H1 (cell line): ENCODE results near the gene LMX1B. TPM values are rescaled to one million over a fixed set of nuclear protein-coding genes. Genes with fewer than 3 reads are reported as not detected.

Experiments used
- CTCF ChIA-PET: fragments of 300-600 bp; sonication (Branson Sonifier 250); formaldehyde crosslinking; loops from one replicate; lab custom pipeline; 2021; ENCODE audit not compliant: partially characterized antibody; lab: Charles Lee
- POLR2A ChIA-PET: fragments of 300-600 bp; sonication (Branson Sonifier 250); formaldehyde crosslinking; loops from one replicate; lab custom pipeline; 2021; ENCODE audit warnings: inconsistent platforms; ENCODE audit not compliant: partially characterized antibody; lab: Charles Lee
- DNase-seq, 2 experiments: peaks; one replicate each; pipeline versions ENCODE4 v3.0.0 to v3.0.0-alpha.2; 2010 to 2022; ENCODE audit warnings: low spot score in 2 of 2, low read depth in 1 of 2, mixed read lengths in 1 of 2
- FAIRE-seq: peaks from 2 replicates; lab custom pipeline; 2011; peaks lifted over from hg19 to GRCh38; lab: Jason Lieb, UNC
- H2AFZ ChIP-seq: 2 replicates; pipeline ENCODE4 v1.8.1; 2012; ENCODE audit warnings: low read length, inconsistent platforms
- H2AK5ac ChIP-seq: 2 replicates; pipeline ENCODE4 v1.6.1; 2013; ENCODE audit warnings: low read depth, low read length
- H2BK120ac ChIP-seq: replicated peaks from 2 replicates; pipeline ENCODE3; 2013; ENCODE audit warnings: low read depth, low read length, inconsistent platforms
- H2BK12ac ChIP-seq: 2 replicates; pipeline ENCODE4 v1.6.1; 2013; ENCODE audit warnings: low read depth, low read length
- H2BK15ac ChIP-seq: 2 replicates; pipeline ENCODE4 v1.6.1; 2013; ENCODE audit warnings: low read length
- H2BK20ac ChIP-seq: 2 replicates; pipeline ENCODE4 v1.6.1; 2013; ENCODE audit warnings: low read length
- H2BK5ac ChIP-seq: 2 replicates; pipeline ENCODE4 v1.6.1; 2013; ENCODE audit warnings: low read depth, low read length
- H3K14ac ChIP-seq: 2 replicates; pipeline ENCODE4 v1.6.1; 2013; ENCODE audit warnings: inconsistent platforms; ENCODE audit not compliant: insufficient read length
- H3K18ac ChIP-seq: 2 replicates; pipeline ENCODE4 v1.6.1; 2013; ENCODE audit warnings: low read length; ENCODE audit errors: extremely low read depth
- H3K23ac ChIP-seq: 2 replicates; pipeline ENCODE4 v1.6.1; 2013; ENCODE audit warnings: inconsistent platforms; ENCODE audit not compliant: insufficient read length
- H3K23me2 ChIP-seq: 2 replicates; pipeline ENCODE4 v1.6.1; 2013; ENCODE audit warnings: low read depth, low read length
- H3K27ac ChIP-seq: 2 replicates; pipeline ENCODE4 v1.6.1; 2011; ENCODE audit warnings: low read depth, low read length, inconsistent platforms
- H3K27me3 ChIP-seq, 4 experiments: replicated peaks in 1 of 4; 1 replicate in 1 of 4; 2 replicates in 3 of 4; pipeline versions ENCODE4 v1.6.1 to v1.8.1; 2011 to 2013; ENCODE audit warnings: low read length in 3 of 4, mild to moderate bottlenecking in 3 of 4, inconsistent platforms in 2 of 4, mixed read lengths in 2 of 4, moderate library complexity in 1 of 4; ENCODE audit not compliant: control insufficient read depth in 3 of 4, insufficient read depth in 3 of 4; ENCODE audit errors: extremely low read depth in 1 of 4
- H3K36me3 ChIP-seq, 4 experiments: 2 replicates each; pipeline versions ENCODE4 v1.6.1 to v1.8.1; 2011 to 2013; ENCODE audit warnings: mild to moderate bottlenecking in 4 of 4, low read length in 3 of 4, moderate library complexity in 2 of 4, control low read depth in 1 of 4, inconsistent platforms in 1 of 4; ENCODE audit not compliant: insufficient read depth in 4 of 4, control insufficient read depth in 2 of 4
- H3K4ac ChIP-seq: replicated peaks from 2 replicates; pipeline ENCODE3; 2013; ENCODE audit warnings: low read length, low read depth, mixed read lengths, inconsistent platforms; ENCODE audit not compliant: insufficient read length
- H3K4me1 ChIP-seq, 4 experiments: replicated peaks in 1 of 4; 1 replicate in 1 of 4; 2 replicates in 3 of 4; pipeline versions ENCODE4 v1.6.1 to v1.8.1; 2011 to 2013; ENCODE audit warnings: low read length in 3 of 4, inconsistent platforms in 2 of 4, mixed read lengths in 1 of 4; ENCODE audit not compliant: insufficient read depth in 4 of 4, control insufficient read depth in 3 of 4
- H3K4me2 ChIP-seq, 2 experiments: 2 replicates each; pipeline versions ENCODE4 v1.6.1 to v1.8.1; 2011 to 2013; ENCODE audit warnings: low read depth in 2 of 2, low read length in 2 of 2, control low read depth in 1 of 2, inconsistent platforms in 1 of 2, mild to moderate bottlenecking in 1 of 2; ENCODE audit not compliant: insufficient read depth in 1 of 2
- H3K4me3 ChIP-seq, 4 experiments: fragments of 200-600, 300-600 bp in 1 of 4; sonication (generic), shearing (Covaris generic), sonication (Bioruptor Twin) in 1 of 4; 2 replicates each; pipeline versions ENCODE4 v1.5.1 to v1.8.1; 2011 to 2016; ENCODE audit warnings: low read length in 4 of 4, low read depth in 3 of 4, control low read depth in 2 of 4, inconsistent platforms in 2 of 4, mild to moderate bottlenecking in 2 of 4, mixed read lengths in 1 of 4, moderate library complexity in 1 of 4; ENCODE audit not compliant: insufficient read depth in 2 of 4; ENCODE audit errors: extremely low read depth in 1 of 4
- H3K56ac ChIP-seq: replicated peaks from 2 replicates; pipeline ENCODE3; 2013; ENCODE audit warnings: low read depth, mild to moderate bottlenecking, mixed read lengths, low read length, inconsistent platforms; ENCODE audit not compliant: insufficient read length
- H3K79me1 ChIP-seq: 2 replicates; pipeline ENCODE4 v1.6.1; 2013; ENCODE audit warnings: low read depth, low read length, control low read depth
- H3K79me2 ChIP-seq, 2 experiments: 2 replicates each; pipeline versions ENCODE4 v1.6.1 to v1.8.1; 2012 to 2013; ENCODE audit warnings: low read length in 2 of 2, mild to moderate bottlenecking in 2 of 2, inconsistent platforms in 1 of 2; ENCODE audit not compliant: insufficient read depth in 2 of 2, control insufficient read depth in 1 of 2
- H3K9ac ChIP-seq, 4 experiments: replicated peaks in 1 of 4; 1 replicate in 1 of 4; 2 replicates in 3 of 4; pipeline versions ENCODE4 v1.6.1 to v1.8.1; 2011 to 2013; ENCODE audit warnings: low read depth in 3 of 4, low read length in 3 of 4, control low read depth in 2 of 4, mild to moderate bottlenecking in 2 of 4, moderate library complexity in 2 of 4, inconsistent platforms in 1 of 4; ENCODE audit errors: extremely low read depth in 1 of 4
- H3K9me3 ChIP-seq, 2 experiments: 2 replicates each; pipeline versions ENCODE4 v1.6.1 to v1.8.1; 2012 to 2013; ENCODE audit warnings: mild to moderate bottlenecking in 2 of 2, moderate library complexity in 2 of 2, control low read depth in 1 of 2, inconsistent platforms in 1 of 2, low read depth in 1 of 2, low read length in 1 of 2, mixed read lengths in 1 of 2; ENCODE audit not compliant: insufficient read depth in 2 of 2
- H4K20me1 ChIP-seq, 2 experiments: replicated peaks in 1 of 2; 2 replicates each; pipeline versions ENCODE3 to v1.8.1; 2011 to 2013; ENCODE audit warnings: inconsistent platforms in 2 of 2, low read length in 2 of 2, mild to moderate bottlenecking in 1 of 2; ENCODE audit not compliant: insufficient read depth in 2 of 2, control insufficient read depth in 1 of 2
- H4K5ac ChIP-seq: 2 replicates; pipeline ENCODE4 v1.6.1; 2013; ENCODE audit warnings: low read length, low read depth, mixed read lengths, inconsistent platforms; ENCODE audit not compliant: insufficient read length
- H4K8ac ChIP-seq: 2 replicates; pipeline ENCODE4 v1.8.0; 2013; ENCODE audit warnings: mild to moderate bottlenecking, moderate library complexity, low read length, inconsistent platforms; ENCODE audit not compliant: insufficient read depth; ENCODE audit errors: extremely low read depth
- H4K91ac ChIP-seq: replicated peaks from 2 replicates; pipeline ENCODE3; 2013; ENCODE audit warnings: low read length, mixed read lengths, inconsistent platforms; ENCODE audit not compliant: insufficient read length
- BCL11A ChIP-seq, 2 experiments: IDR thresholded peaks; one replicate each; pipeline ENCODE4 v1.6.1; 2011; ENCODE audit warnings: low read depth in 2 of 2, low read length in 2 of 2, mild to moderate bottlenecking in 2 of 2
- CBX8 ChIP-seq: fragments of 300-800, 300-1000 bp; sonication (generic); IDR thresholded peaks from 2 replicates; pipeline ENCODE4 v1.7.1; 2016; ENCODE audit warnings: low read depth, low read length, borderline replicate concordance
- CHD2 ChIP-seq: IDR thresholded peaks from 2 replicates; pipeline ENCODE4 v1.6.1; 2012; ENCODE audit warnings: low read length, improper control_type of control experiment
- CTBP2 ChIP-seq: IDR thresholded peaks from 2 replicates; pipeline ENCODE4 v1.7.0; 2011; ENCODE audit warnings: borderline replicate concordance, mild to moderate bottlenecking, moderate library complexity, mixed read lengths, low read length; ENCODE audit not compliant: insufficient read depth, insufficient read length
- MAFK ChIP-seq: IDR thresholded peaks from 2 replicates; pipeline ENCODE4 v1.6.1; 2012; ENCODE audit warnings: low read depth, mild to moderate bottlenecking, improper control_type of control experiment, low read length
- MAX ChIP-seq: IDR thresholded peaks from 2 replicates; pipeline ENCODE4 v1.6.1; 2012; ENCODE audit warnings: inconsistent platforms
- SIN3A ChIP-seq, 2 experiments: IDR thresholded peaks in 1 of 2; conservative IDR thresholded peaks in 1 of 2; 2 replicates each; pipeline ENCODE4 v1.6.1; 2011 to 2012; ENCODE audit warnings: low read length in 2 of 2, improper control_type of control experiment in 1 of 2, low read depth in 1 of 2, mild to moderate bottlenecking in 1 of 2
- SIRT6 ChIP-seq: IDR thresholded peaks from one replicate; pipeline ENCODE4 v1.7.1; 2012; ENCODE audit warnings: low read length, inconsistent platforms
- SP2 ChIP-seq: IDR thresholded peaks from 2 replicates; pipeline ENCODE4 v1.6.1; 2012; ENCODE audit warnings: mild to moderate bottlenecking, low read length, inconsistent platforms
- SRF ChIP-seq: IDR thresholded peaks from 2 replicates; pipeline ENCODE4 v1.6.1; 2011; ENCODE audit warnings: mild to moderate bottlenecking, low read depth, low read length, moderate library complexity
- TAF7 ChIP-seq: optimal IDR thresholded peaks from 2 replicates; pipeline ENCODE3; 2011; ENCODE audit warnings: low read depth, mild to moderate bottlenecking, inconsistent platforms, low read length, moderate library complexity, borderline replicate concordance
- TCF12 ChIP-seq: IDR thresholded peaks from 2 replicates; pipeline ENCODE4 v1.6.1; 2011; ENCODE audit warnings: low read depth, mild to moderate bottlenecking, low read length
- TEAD4 ChIP-seq: IDR thresholded peaks from 2 replicates; pipeline ENCODE4 v1.6.1; 2012; ENCODE audit warnings: low read depth, low read length, inconsistent platforms, mixed read lengths
- WGBS, 2 experiments: shearing (Covaris generic) in 1 of 2; methylation state at CpG; one replicate each; pipeline versions ENCODE4 v1.1.6 to v1.1.7; 2013 to 2015; ENCODE audit warnings: low lambda C conversion rate in 2 of 2, mixed read lengths in 2 of 2, inconsistent platforms in 1 of 2, low coverage in 1 of 2, missing lambda C conversion rate in 1 of 2; ENCODE audit not compliant: insufficient replicate concordance in 2 of 2, insufficient coverage in 1 of 2, insufficient read length in 1 of 2; ENCODE audit errors: extremely low coverage in 1 of 2, missing lambda C conversion rate in 1 of 2; 5-methylcytosine and 5-hydroxymethylcytosine counted together
- polyA plus RNA-seq, 7 experiments: library from polyadenylated mRNA; depleted of rRNA in 3 of 7; stranded (reverse) in 5 of 7; unstranded in 2 of 7; fragments of >200 nt in 5 of 7; fragments of 200-250 nt in 2 of 7; gene quantifications; 1 replicate in 5 of 7; 2 replicates in 1 of 7; 4 replicates in 1 of 7; pipeline versions ENCODE4 v1.2.1 to v1.2.3, GENCODE V29; 2011 to 2013; ENCODE audit warnings: missing spikeins in 2 of 7, mixed read lengths in 2 of 7
- total RNA-seq: library from RNA; stranded (reverse); fragmentation: NEBNext Ultra II Directional; extraction: Animal tissue kit (Norgen Biotek cat#: 25700); gene quantifications from 2 replicates; pipeline ENCODE4 v1.2.1, GENCODE V29; 2021

The LMX1B gene
- total and polyA plus RNA-seq, 2 of the 8 experiments (the other 6 are each of a cell fraction or from before 2014, with no cell fraction given), result 0.09 to 0.37 TPM

DNA sequence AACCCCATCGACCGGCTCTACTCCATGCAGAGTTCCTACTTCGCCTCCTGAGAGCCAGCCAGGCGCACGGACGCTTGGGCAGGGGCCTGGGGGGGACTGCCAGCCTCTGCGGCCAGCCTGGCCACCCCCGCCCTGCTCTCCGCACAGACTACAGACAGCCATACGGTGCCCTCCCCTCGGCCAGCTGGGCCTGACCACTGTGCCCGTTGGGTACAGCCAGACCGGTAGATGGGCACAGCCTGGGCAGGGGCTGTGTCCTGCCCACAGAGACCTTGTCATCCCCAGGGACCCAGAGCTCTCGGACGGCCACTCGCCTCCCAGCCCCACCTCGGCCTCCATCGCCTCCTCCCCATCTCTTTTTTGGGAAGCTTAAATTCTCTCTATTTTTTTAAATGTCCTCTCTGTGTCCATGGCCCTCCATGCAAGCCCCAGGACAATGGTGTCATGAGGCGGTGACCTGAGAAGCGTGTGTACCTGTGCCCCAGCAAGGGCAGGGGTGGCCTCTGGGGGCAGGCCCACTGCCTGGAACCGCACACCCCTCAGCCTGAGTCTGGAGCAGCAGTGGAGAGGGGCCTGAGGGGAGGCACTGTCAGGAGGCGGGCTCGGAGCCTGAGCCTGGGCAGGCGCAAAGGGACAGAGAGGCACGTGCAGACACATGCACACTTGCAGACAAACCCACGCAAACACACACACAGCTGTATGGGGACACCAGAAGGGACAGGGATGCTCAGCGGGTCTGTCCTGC is 82.8 kb downstream of the LMX1B start:
- FAIRE-seq, result no peak
- H3K27me3 ChIP-seq, result peaks cover 0 to under 1% (median 0%) of the 10 kb centered on the region in 4 experiments; a peak in 2 of 7 replicates
- 91% methylated on average over 25 of the region's 27 CpGs; no CpG with 5 or more reads in 1 of the 2 experiments for WGBS, 2 experiments
- TF ChIP-seq TCF12 (no peak), SRF (no peak), CHD2 (no peak), BCL11A (IDR thresholded peaks at IDR 0.05; ENCODE audit: low read depth in 2 of 2, low read length in 2 of 2) (no peak), CTBP2 (no peak), TEAD4 (no peak), SP2 (no peak), MAX (no peak), MAFK (no peak), SIRT6 (no peak), SIN3A (conservative IDR thresholded peaks at IDR 0.05 in 1 of 2, IDR thresholded peaks at IDR 0.05 in 1 of 2; ENCODE audit: low read depth in 1 of 2, low read length in 2 of 2) (no peak), TAF7 (no peak), CBX8 (no peak)

More for the DNA sequence above, 82.8 kb downstream of the LMX1B start:
- H3K4ac ChIP-seq, result no peak overlapping the region
- H2BK120ac ChIP-seq, result no peak overlapping the region
- peak overlapping the region; percentile 3; the same call in 1 of the 2 replicates for H4K8ac ChIP-seq
- H3K27ac ChIP-seq, result no peak overlapping the region
- H3K23me2 ChIP-seq, result no peaks in the 10 kb centered on the region
- H2BK20ac ChIP-seq, result no peak overlapping the region
- H2BK15ac ChIP-seq, result no peak overlapping the region
- no peak overlapping the region for H2BK12ac ChIP-seq
- no peak overlapping the region for H2BK5ac ChIP-seq
- no peak overlapping the region for H2AFZ ChIP-seq
- H3K9ac ChIP-seq, result no peak overlapping the region
- H4K5ac ChIP-seq, result no peak overlapping the region
- POLR2A ChIA-PET, result no interaction called here
- H3K56ac ChIP-seq, result no peak overlapping the region
- no peak overlapping the region for H4K91ac ChIP-seq
- CTCF ChIA-PET, result interaction anchor here (0.9 to 1.9 kb wide), 6 partner anchors 8 to 88 kb away, joined by 3 to 10 read pairs (median 3); no protein-coding TSS in a partner anchor
- no peak for DNase-seq
- H3K79me1 ChIP-seq, result no peaks in the 10 kb centered on the region
- H3K4me3 ChIP-seq, result no peak overlapping the region
- no peaks in the 10 kb centered on the region for H3K79me2 ChIP-seq
- peaks cover 0 to 4% (median 0%) of the 10 kb centered on the region in 4 experiments; a peak in 2 of 7 replicates for H3K4me1 ChIP-seq
- H2AK5ac ChIP-seq, result no peak overlapping the region
- no peaks in the 10 kb centered on the region for H3K36me3 ChIP-seq
- H3K14ac ChIP-seq, result no peak overlapping the region
- H3K18ac ChIP-seq, result no peak overlapping the region
- no peaks in the 10 kb centered on the region for H4K20me1 ChIP-seq
- no peak overlapping the region for H3K23ac ChIP-seq
- no peaks in the 10 kb centered on the region for H3K9me3 ChIP-seq
- H3K4me2 ChIP-seq, result no peak overlapping the region
